Thymus (tissue), 11 donors: Measurements from ENCODE around the gene BORCS5. TPM values are rescaled to one million over a fixed set of nuclear protein-coding genes. Genes with fewer than 3 reads are reported as not detected.
A peak's percentile ranks its signal among the peaks of the same experiment; 100 is the strongest.

Experiments used
- DNase-seq, 9 donors: peaks; one replicate each; pipeline ENCODE4 v3.0.0-alpha.2; 2013; ENCODE audit warnings: low spot score in 9 of 9, low read depth in 6 of 9, missing footprints in 1 of 9
- H3K27ac ChIP-seq, 2 donors: one replicate each; pipeline ENCODE4 v1.5.1; 2013; ENCODE audit warnings: control low read depth in 1 of 2, low read depth in 1 of 2, low read length in 1 of 2, mild to moderate bottlenecking in 1 of 2, moderate library complexity in 1 of 2
- H3K27me3 ChIP-seq, 2 donors: one replicate each; pipeline ENCODE4 v1.5.1; 2013; ENCODE audit warnings: low read length in 1 of 2; ENCODE audit not compliant: control insufficient read depth in 2 of 2, insufficient read depth in 1 of 2
- H3K36me3 ChIP-seq, 2 donors: one replicate each; pipeline ENCODE4 v1.5.1; 2013; ENCODE audit warnings: low read length in 1 of 2, mild to moderate bottlenecking in 1 of 2, moderate library complexity in 1 of 2; ENCODE audit not compliant: control insufficient read depth in 2 of 2, insufficient read depth in 2 of 2
- H3K4me1 ChIP-seq, 2 donors: one replicate each; pipeline ENCODE4 v1.5.1; 2013; ENCODE audit warnings: low read length in 2 of 2; ENCODE audit not compliant: control insufficient read depth in 2 of 2, insufficient read depth in 2 of 2
- H3K4me3 ChIP-seq, 2 donors: one replicate each; pipeline ENCODE4 v1.5.1; 2013; ENCODE audit warnings: low read length in 2 of 2, control low read depth in 1 of 2, mild to moderate bottlenecking in 1 of 2
- H3K9me3 ChIP-seq, 2 donors: one replicate each; pipeline ENCODE4 v1.5.1; 2013; ENCODE audit warnings: low read length in 1 of 2, mild to moderate bottlenecking in 1 of 2; ENCODE audit not compliant: control insufficient read depth in 2 of 2, insufficient read depth in 1 of 2
- WGBS: extraction: QIAGEN DNeasy Blood & Tissue Kit; methylation state at CpG from one replicate; pipeline ENCODE4 v1.1.7; 2013; 5-methylcytosine and 5-hydroxymethylcytosine counted together
- polyA plus RNA-seq: library from polyadenylated mRNA; stranded (reverse); fragments of 200-250 nt; gene quantifications from one replicate; pipeline ENCODE4 v1.2.3, GENCODE V29; 2013
- total RNA-seq: library from RNA; stranded (reverse); fragments of 120-200 nt; gene quantifications from one replicate; pipeline ENCODE4 v1.2.4, GENCODE V29; 2013
- donor health status: healthy.

BORCS5 gene
- total and polyA plus RNA-seq, 2 donors: 6.0 to 7.0 TPM

- Histone ChIP-seq H3K4me1 (peaks cover 4 to 15% of the 10 kb centered on the region in 2 donors), H3K4me3 (no peak overlapping the region), H3K27ac (no peak overlapping the region), H3K36me3 (peaks cover 0 to 10% of the 10 kb centered on the region in 2 donors), H3K27me3 (no peaks in the 10 kb centered on the region), H3K9me3 (no peaks in the 10 kb centered on the region)
- 98% methylated on average over 2 of the region's 2 CpGs for WGBS
- no peak for DNase-seq
Observed at GRCh38 chr12:12510141-12510540, 153.3 kb downstream of the BORCS5 start.

GRCh38 chr12:12510551-12510950 is 153.7 kb downstream of the BORCS5 start:
- H3K4me1 ChIP-seq: peaks cover 0 to 12% of the 10 kb centered on the region in 2 donors
- H3K27ac ChIP-seq: no peak overlapping the region
- no peak overlapping the region for H3K4me3 ChIP-seq
- H3K36me3 ChIP-seq: peaks cover 0 to 10% of the 10 kb centered on the region in 2 donors
- no peaks in the 10 kb centered on the region for H3K9me3 ChIP-seq
- H3K27me3 ChIP-seq: no peaks in the 10 kb centered on the region
- no peak for DNase-seq
- WGBS: 99% methylated on average over 2 of the region's 2 CpGs

DNA sequence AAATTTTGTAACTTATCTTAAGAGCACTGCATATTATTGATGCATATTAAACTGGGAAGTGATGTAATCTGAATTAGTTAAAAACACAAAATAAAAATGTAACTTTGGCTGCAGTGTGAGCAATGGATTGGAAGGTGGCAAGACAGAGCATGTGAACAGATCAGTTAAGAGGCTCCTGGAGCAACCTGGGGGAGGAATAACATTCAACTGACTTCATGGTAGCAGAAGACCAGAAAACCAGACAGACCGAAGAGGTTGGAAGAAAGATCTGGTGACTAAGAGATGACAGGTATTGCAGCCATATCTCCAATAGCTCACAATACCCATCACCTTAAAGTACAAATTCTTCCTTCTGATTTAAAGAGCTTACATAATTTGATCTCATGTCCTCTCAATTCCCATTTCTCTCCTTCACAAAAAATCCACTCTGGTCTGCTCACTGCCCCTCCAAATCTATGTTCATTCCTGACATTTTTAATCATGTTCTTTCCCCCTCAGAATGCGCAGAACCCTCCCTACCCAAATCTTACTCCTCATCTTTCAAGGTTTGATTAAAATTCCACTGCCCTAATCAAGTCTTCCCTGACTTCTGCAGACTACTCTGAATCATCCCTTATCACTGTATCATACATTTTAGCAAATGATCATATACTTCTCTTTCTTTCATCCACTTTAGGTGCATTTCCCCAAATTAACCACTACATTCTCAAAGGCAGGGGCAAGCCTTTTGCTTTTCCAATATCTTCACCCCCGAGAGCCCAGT is 154.3 kb downstream of the BORCS5 start:
- H3K4me3 ChIP-seq: no peak overlapping the region
- no peaks in the 10 kb centered on the region for H3K27me3 ChIP-seq
- peaks cover 0 to 10% of the 10 kb centered on the region in 2 donors for H3K36me3 ChIP-seq
- no peaks in the 10 kb centered on the region for H3K9me3 ChIP-seq
- H3K27ac ChIP-seq: no peak overlapping the region
- H3K4me1 ChIP-seq: peaks cover 0 to 6% of the 10 kb centered on the region in 2 donors
- DNase-seq: no peak
- 65% methylated on average over 3 of the region's 3 CpGs for WGBS

- Histone ChIP-seq H3K36me3 (peaks cover 0 to 14% of the 10 kb centered on the region in 2 donors), H3K4me3 (no peak overlapping the region), H3K27ac (no peak overlapping the region), H3K4me1 (peaks cover 0 to 5% of the 10 kb centered on the region in 2 donors), H3K9me3 (no peaks in the 10 kb centered on the region), H3K27me3 (no peaks in the 10 kb centered on the region)
- DNase-seq: peak in 1 of 9 donors; percentile 52
- WGBS: 81% methylated on average over 5 of the region's 5 CpGs
Observed at GRCh38 chr12:12511895-12512711, 155.2 kb downstream of the BORCS5 start.

- H3K4me1 ChIP-seq: peaks cover 0 to 5% of the 10 kb centered on the region in 2 donors
- WGBS: 81% methylated on average over 3 of the region's 3 CpGs
Observed at GRCh38 chr12:12513416-12514006, 156.6 kb downstream of the BORCS5 start.

DNA sequence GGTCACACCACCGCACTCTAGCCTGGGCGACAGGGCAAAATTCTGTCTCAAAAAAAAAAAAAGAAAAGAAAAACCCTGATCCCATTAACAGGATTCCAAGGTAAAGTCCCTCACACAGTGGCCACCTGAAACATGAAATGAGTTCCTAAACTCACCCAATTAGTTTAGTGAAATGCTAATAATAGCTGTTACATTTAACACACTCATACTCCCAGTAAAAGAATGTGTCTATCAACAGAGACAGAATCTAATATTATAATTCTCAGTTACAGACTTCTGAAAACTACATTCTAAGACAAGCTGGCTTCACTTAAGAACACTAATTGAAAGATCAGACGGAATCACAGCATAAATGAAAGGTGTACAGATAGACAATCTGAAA is 161.6 kb downstream of the BORCS5 start:
- Histone ChIP-seq H3K4me1 (peaks cover under 1 to 3% of the 10 kb centered on the region in 2 donors), H3K27ac (no peak overlapping the region), H3K4me3 (no peak overlapping the region), H3K9me3 (no peaks in the 10 kb centered on the region), H3K36me3 (peaks cover 21 to 36% of the 10 kb centered on the region in 2 donors), H3K27me3 (no peaks in the 10 kb centered on the region)
- 97% methylated on average over 3 of the region's 3 CpGs for WGBS
- no peak for DNase-seq

More at GRCh38 chr12:12513416-12514006, 156.6 kb downstream of the BORCS5 start:
- no peak for DNase-seq
- no peak overlapping the region for H3K27ac ChIP-seq
- no peaks in the 10 kb centered on the region for H3K27me3 ChIP-seq
- peaks cover 7 to 22% of the 10 kb centered on the region in 2 donors for H3K36me3 ChIP-seq
- H3K4me3 ChIP-seq: no peak overlapping the region
- no peaks in the 10 kb centered on the region for H3K9me3 ChIP-seq

- Histone ChIP-seq H3K27ac (no peak overlapping the region), H3K4me3 (no peak overlapping the region), H3K36me3 (peaks cover 21 to 35% of the 10 kb centered on the region in 2 donors), H3K4me1 (peaks cover 4 to 7% of the 10 kb centered on the region in 2 donors), H3K9me3 (no peaks in the 10 kb centered on the region), H3K27me3 (no peaks in the 10 kb centered on the region)
- 97% methylated on average over 4 of the region's 4 CpGs for WGBS
- DNase-seq: no peak
Observed at GRCh38 chr12:12518919-12519318, 162.0 kb downstream of the BORCS5 start.
